Neuronal stem cell (in vitro differentiated cells): ENCODE data around the gene C3orf85.

Experiments used
- DNase-seq: peaks from one replicate; pipeline ENCODE4 v3.0.0-alpha.2; 2013; ENCODE audit warnings: low spot score
- H2AFZ ChIP-seq: one replicate; pipeline ENCODE4 v1.6.1; 2013; ENCODE audit warnings: mild to moderate bottlenecking, low read length, inconsistent platforms
- H2AK5ac ChIP-seq: 2 replicates; pipeline ENCODE4 v1.6.1; 2013; ENCODE audit warnings: low read depth, mild to moderate bottlenecking, inconsistent platforms, low read length, moderate library complexity, mixed read lengths
- H2BK120ac ChIP-seq: 2 replicates; pipeline ENCODE4 v1.6.1; 2013; ENCODE audit warnings: low read depth, mild to moderate bottlenecking, inconsistent platforms, low read length, moderate library complexity, mixed read lengths
- H2BK12ac ChIP-seq: one replicate; pipeline ENCODE4 v1.6.1; 2013; ENCODE audit warnings: low read length, inconsistent platforms
- H2BK15ac ChIP-seq: 2 replicates; pipeline ENCODE4 v1.6.1; 2013; ENCODE audit warnings: mild to moderate bottlenecking, low read length, inconsistent platforms, mixed read lengths
- H2BK5ac ChIP-seq: one replicate; pipeline ENCODE4 v1.6.1; 2013; ENCODE audit warnings: inconsistent platforms, mild to moderate bottlenecking, low read length, moderate library complexity
- H3K14ac ChIP-seq: one replicate; pipeline ENCODE4 v1.6.1; 2013; ENCODE audit warnings: low read length, inconsistent platforms
- H3K18ac ChIP-seq: 2 replicates; pipeline ENCODE4 v1.6.1; 2013; ENCODE audit warnings: low read length, inconsistent platforms
- H3K23ac ChIP-seq: 2 replicates; pipeline ENCODE4 v1.6.1; 2013; ENCODE audit warnings: low read depth, mild to moderate bottlenecking, mixed read lengths, low read length, inconsistent platforms; ENCODE audit not compliant: poor library complexity
- H3K27ac ChIP-seq: replicated peaks from 3 replicates; pipeline ENCODE4 v1.5.1; 2013; ENCODE audit warnings: low read length, inconsistent platforms
- H3K27me3 ChIP-seq, 3 experiments: 2 replicates each; pipeline ENCODE4 v1.6.1; 2013; ENCODE audit warnings: low read length in 3 of 3, mild to moderate bottlenecking in 2 of 3, inconsistent platforms in 1 of 3, low read depth in 1 of 3, mixed read lengths in 1 of 3, moderate library complexity in 1 of 3; ENCODE audit not compliant: control insufficient read depth in 3 of 3, insufficient read depth in 3 of 3
- H3K36me3 ChIP-seq, 2 donors: replicated peaks in 1 of 2; 2 replicates each; pipeline ENCODE4 v1.6.1; 2013; ENCODE audit warnings: low read length in 2 of 2; ENCODE audit not compliant: control insufficient read depth in 2 of 2, insufficient read depth in 2 of 2
- H3K4ac ChIP-seq: 2 replicates; pipeline ENCODE4 v1.6.1; 2013; ENCODE audit warnings: inconsistent platforms, mild to moderate bottlenecking, low read length, moderate library complexity
- H3K4me1 ChIP-seq, 2 donors: 1 replicate in 1 of 2; 2 replicates in 1 of 2; pipeline ENCODE4 v1.6.1; 2013; ENCODE audit warnings: low read length in 2 of 2, low read depth in 1 of 2; ENCODE audit not compliant: control insufficient read depth in 2 of 2, insufficient read depth in 1 of 2
- H3K4me2 ChIP-seq: one replicate; pipeline ENCODE4 v1.6.1; 2013; ENCODE audit warnings: mild to moderate bottlenecking, low read length, inconsistent platforms; ENCODE audit not compliant: insufficient read depth, poor library complexity, severe bottlenecking
- H3K4me3 ChIP-seq, 2 donors: 2 replicates each; pipeline ENCODE4 v1.5.1; 2013; ENCODE audit warnings: low read length in 2 of 2, mild to moderate bottlenecking in 2 of 2, inconsistent platforms in 1 of 2, moderate library complexity in 1 of 2
- H3K79me1 ChIP-seq: one replicate; pipeline ENCODE4 v1.6.1; 2013; ENCODE audit warnings: low read depth, mild to moderate bottlenecking, inconsistent platforms, low read length, moderate library complexity
- H3K9ac ChIP-seq: one replicate; pipeline ENCODE4 v1.6.1; 2013; ENCODE audit warnings: mild to moderate bottlenecking, low read depth, low read length, inconsistent platforms; ENCODE audit not compliant: poor library complexity
- H3K9me3 ChIP-seq, 2 donors: replicated peaks in 1 of 2; 2 replicates each; pipeline versions ENCODE3 to v1.6.1; 2013; ENCODE audit warnings: low read length in 2 of 2, mild to moderate bottlenecking in 2 of 2, inconsistent platforms in 1 of 2, low read depth in 1 of 2, mixed read lengths in 1 of 2, moderate library complexity in 1 of 2; ENCODE audit not compliant: control insufficient read depth in 2 of 2, insufficient read depth in 1 of 2
- H4K8ac ChIP-seq: one replicate; pipeline ENCODE4 v1.6.1; 2013; ENCODE audit warnings: low read depth, mild to moderate bottlenecking, inconsistent platforms, low read length, moderate library complexity
- H4K91ac ChIP-seq: one replicate; pipeline ENCODE4 v1.6.1; 2013; ENCODE audit warnings: low read length, low read depth, mild to moderate bottlenecking, inconsistent platforms; ENCODE audit not compliant: poor library complexity
- whole genome bisulfite sequencing, 2 donors: extraction: QIAGEN DNeasy Blood & Tissue Kit; methylation state at CpG; one replicate each; pipeline ENCODE4 v1.1.7; 2013; ENCODE audit warnings: missing lambda C conversion rate in 2 of 2, mixed read lengths in 1 of 2; ENCODE audit not compliant: insufficient read length in 2 of 2, insufficient replicate concordance in 1 of 2; ENCODE audit errors: extremely low coverage in 2 of 2; 5-methylcytosine and 5-hydroxymethylcytosine counted together

C3orf85 gene

DNA sequence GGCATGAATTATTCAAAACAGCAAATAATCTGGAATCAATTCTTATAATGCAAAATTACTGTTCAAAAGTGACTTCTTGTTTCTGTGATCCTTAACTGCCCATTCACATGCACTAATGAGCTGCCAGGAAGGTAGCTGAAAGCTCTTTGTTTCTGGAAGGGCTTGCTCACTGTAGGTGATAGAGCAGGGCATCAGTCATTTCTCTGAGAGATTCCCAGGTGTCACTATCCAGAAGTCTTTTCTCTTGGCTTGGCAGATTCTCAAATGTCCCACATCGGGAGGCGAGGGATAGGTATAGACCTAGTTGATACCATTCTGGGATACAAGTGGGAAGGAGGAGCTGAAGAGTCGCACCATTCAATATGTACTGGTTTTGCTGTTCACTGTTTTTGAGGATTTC, 35.0 kb downstream of the C3orf85 start:
- no peak overlapping the region for H4K91ac ChIP-seq
- H2AFZ ChIP-seq, result no peak overlapping the region
- no peak for DNase-seq
- WGBS, 2 donors, result no CpG with 5 or more reads among the region's 3 CpGs
- no peak overlapping the region for H2BK15ac ChIP-seq
- no peak overlapping the region for H2BK5ac ChIP-seq
- no peak overlapping the region for H3K14ac ChIP-seq
- no peak overlapping the region for H3K4ac ChIP-seq
- H3K9me3 ChIP-seq, result no peaks in the 10 kb centered on the region
- no peak overlapping the region for H4K8ac ChIP-seq
- H3K79me1 ChIP-seq, result no peaks in the 10 kb centered on the region
- H2AK5ac ChIP-seq, result no peak overlapping the region
- no peak overlapping the region for H3K9ac ChIP-seq
- H2BK120ac ChIP-seq, result no peak overlapping the region
- H3K4me3 ChIP-seq, result no peak overlapping the region
- no peaks in the 10 kb centered on the region for H3K36me3 ChIP-seq
- H3K4me2 ChIP-seq, result no peak overlapping the region
- H3K27me3 ChIP-seq, result no peaks in the 10 kb centered on the region
- no peak overlapping the region for H2BK12ac ChIP-seq
- no peak overlapping the region for H3K27ac ChIP-seq
- no peaks in the 10 kb centered on the region for H3K4me1 ChIP-seq
- no peak overlapping the region for H3K23ac ChIP-seq
- H3K18ac ChIP-seq, result no peak overlapping the region

DNA sequence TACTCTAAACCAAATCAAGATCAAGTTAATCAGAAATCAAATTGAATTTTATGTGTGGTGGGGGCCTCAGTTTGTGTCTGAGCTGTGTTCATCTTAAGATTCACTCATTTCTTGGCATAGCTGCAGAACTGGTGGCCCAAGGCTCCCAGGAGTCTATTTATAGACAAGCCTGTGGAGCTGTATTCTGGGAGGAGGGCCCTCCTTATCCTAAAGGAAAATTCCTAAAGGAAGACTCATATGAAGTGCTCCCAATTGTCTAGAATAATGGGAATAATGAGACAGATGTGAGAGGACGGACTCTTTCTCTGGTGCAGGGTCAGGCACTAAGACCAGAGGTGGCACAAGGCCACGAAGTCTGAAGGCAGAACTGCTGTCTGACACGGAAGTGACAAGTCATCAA, 38.9 kb downstream of the C3orf85 start:
- no peak overlapping the region for H2BK120ac ChIP-seq
- H4K8ac ChIP-seq, result no peak overlapping the region
- DNase-seq, result no peak
- H3K9ac ChIP-seq, result no peak overlapping the region
- no peaks in the 10 kb centered on the region for H3K36me3 ChIP-seq
- peaks cover 4 to 13% of the 10 kb centered on the region in 2 donors for H3K4me1 ChIP-seq
- no peak overlapping the region for H2AK5ac ChIP-seq
- WGBS, 2 donors, result no CpG with 5 or more reads among the region's 3 CpGs
- H3K23ac ChIP-seq, result no peak overlapping the region
- no peak overlapping the region for H2AFZ ChIP-seq
- H2BK5ac ChIP-seq, result no peak overlapping the region
- no peak overlapping the region for H2BK12ac ChIP-seq
- no peak overlapping the region for H2BK15ac ChIP-seq
- no peaks in the 10 kb centered on the region for H3K79me1 ChIP-seq
- no peaks in the 10 kb centered on the region for H3K27me3 ChIP-seq
- no peak overlapping the region for H3K4me3 ChIP-seq
- H3K27ac ChIP-seq, result no peak overlapping the region
- H3K4me2 ChIP-seq, result no peak overlapping the region
- no peak overlapping the region for H4K91ac ChIP-seq
- no peak overlapping the region for H3K14ac ChIP-seq
- H3K4ac ChIP-seq, result no peak overlapping the region
- H3K9me3 ChIP-seq, result no peaks in the 10 kb centered on the region
- no peak overlapping the region for H3K18ac ChIP-seq

DNA sequence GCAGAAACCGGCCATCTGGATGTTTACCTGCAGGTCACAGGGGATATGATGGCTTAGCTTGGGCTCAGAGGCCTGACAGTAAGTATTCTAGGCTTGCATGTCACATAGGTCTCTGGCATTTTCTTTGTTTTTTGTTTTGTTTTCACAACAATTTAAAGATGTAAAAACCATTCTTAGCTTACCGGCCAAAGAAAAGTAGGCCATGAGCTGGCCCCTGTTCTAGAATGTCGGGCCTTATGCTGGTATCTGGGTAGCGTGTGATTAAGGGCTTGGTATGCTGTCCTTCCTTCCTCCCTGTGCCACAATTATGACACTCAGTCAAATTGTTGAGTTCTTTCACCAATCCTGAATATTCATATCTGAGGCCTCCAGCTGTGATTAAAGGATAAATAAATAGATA, 40.2 kb downstream of the C3orf85 start:
- no peak overlapping the region for H2BK15ac ChIP-seq
- no CpG with 5 or more reads among the region's 4 CpGs for WGBS, 2 donors

DNA sequence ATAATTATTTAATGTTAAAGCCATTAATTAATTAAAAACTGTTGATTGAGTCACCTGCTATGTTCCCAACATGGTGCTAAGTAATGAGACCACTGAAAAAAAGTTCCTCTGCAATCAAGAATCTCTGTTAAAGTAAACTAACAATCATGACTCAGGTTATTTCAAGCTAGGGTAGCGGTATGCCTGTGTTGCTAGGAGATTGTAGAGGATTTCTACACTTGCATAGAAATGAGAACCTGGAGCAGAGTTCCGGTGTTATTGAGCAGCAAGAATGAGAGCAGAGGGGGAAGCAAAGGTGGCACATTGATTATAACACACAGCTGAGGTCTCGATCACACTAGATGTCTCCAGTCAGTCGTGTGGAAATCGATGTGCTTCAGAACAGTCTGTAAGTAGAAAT, 41.4 kb downstream of the C3orf85 start:
- Histone ChIP-seq H2AK5ac (no peak overlapping the region), H3K27ac (no peak overlapping the region), H3K4me3 (no peak overlapping the region), H2BK12ac (no peak overlapping the region), H2BK5ac (no peak overlapping the region), H3K9me3 (no peaks in the 10 kb centered on the region), H3K36me3 (no peaks in the 10 kb centered on the region), H4K8ac (no peak overlapping the region), H3K79me1 (no peaks in the 10 kb centered on the region), H3K14ac (no peak overlapping the region), H2BK120ac (no peak overlapping the region), H3K18ac (no peak overlapping the region), H2AFZ (peak overlapping the region; percentile 49), H3K23ac (no peak overlapping the region), H4K91ac (no peak overlapping the region), H3K9ac (no peak overlapping the region), H3K27me3 (no peaks in the 10 kb centered on the region), H3K4ac (no peak overlapping the region), H2BK15ac (no peak overlapping the region), H3K4me1 (peaks cover 4 to 13% of the 10 kb centered on the region in 2 donors), H3K4me2 (no peak overlapping the region)
- no peak for DNase-seq
- no CpG with 5 or more reads among the region's 5 CpGs for WGBS, 2 donors

More for the DNA sequence above, 40.2 kb downstream of the C3orf85 start:
- Histone ChIP-seq H3K4ac (no peak overlapping the region), H3K4me3 (no peak overlapping the region), H2BK5ac (no peak overlapping the region), H2BK12ac (no peak overlapping the region), H3K27me3 (no peaks in the 10 kb centered on the region), H3K18ac (no peak overlapping the region), H3K23ac (no peak overlapping the region), H4K8ac (no peak overlapping the region), H3K9me3 (no peaks in the 10 kb centered on the region), H2AFZ (no peak overlapping the region), H3K36me3 (no peaks in the 10 kb centered on the region), H3K4me2 (no peak overlapping the region), H3K27ac (no peak overlapping the region), H3K4me1 (peaks cover 4 to 13% of the 10 kb centered on the region in 2 donors), H3K14ac (no peak overlapping the region), H3K9ac (no peak overlapping the region), H3K79me1 (no peaks in the 10 kb centered on the region), H2BK120ac (no peak overlapping the region), H4K91ac (no peak overlapping the region), H2AK5ac (no peak overlapping the region)
- DNase-seq, result no peak
